ENCODE data around the gene ATXN2.
"Not testable (repeated sequence)": the region's sequence is repeated elsewhere in the genome, so short reads cannot be mapped to it uniquely, and the experiment has no call there.

The ATXN2 gene

DNA sequence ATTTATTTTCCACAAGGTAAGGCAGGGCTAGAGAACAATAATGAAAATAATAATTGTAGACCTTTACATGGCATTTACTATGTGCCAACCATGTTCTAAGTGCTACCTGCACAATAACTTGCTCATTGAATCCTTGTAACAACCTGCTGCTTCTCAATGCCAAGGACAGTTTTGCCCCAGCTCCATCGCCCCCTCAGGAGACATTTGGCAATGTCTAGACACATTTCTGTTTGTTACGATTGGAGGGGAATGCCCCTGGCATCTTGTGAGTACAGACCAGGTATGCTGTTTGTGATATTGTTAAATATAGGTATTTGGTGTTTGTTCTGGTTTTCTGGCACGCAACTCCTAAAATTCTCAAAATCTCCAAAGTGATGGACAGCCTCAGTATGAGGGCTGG, 8.1 kb upstream of the ATXN2 start:
- TF ChIP-seq, protein P1, sequence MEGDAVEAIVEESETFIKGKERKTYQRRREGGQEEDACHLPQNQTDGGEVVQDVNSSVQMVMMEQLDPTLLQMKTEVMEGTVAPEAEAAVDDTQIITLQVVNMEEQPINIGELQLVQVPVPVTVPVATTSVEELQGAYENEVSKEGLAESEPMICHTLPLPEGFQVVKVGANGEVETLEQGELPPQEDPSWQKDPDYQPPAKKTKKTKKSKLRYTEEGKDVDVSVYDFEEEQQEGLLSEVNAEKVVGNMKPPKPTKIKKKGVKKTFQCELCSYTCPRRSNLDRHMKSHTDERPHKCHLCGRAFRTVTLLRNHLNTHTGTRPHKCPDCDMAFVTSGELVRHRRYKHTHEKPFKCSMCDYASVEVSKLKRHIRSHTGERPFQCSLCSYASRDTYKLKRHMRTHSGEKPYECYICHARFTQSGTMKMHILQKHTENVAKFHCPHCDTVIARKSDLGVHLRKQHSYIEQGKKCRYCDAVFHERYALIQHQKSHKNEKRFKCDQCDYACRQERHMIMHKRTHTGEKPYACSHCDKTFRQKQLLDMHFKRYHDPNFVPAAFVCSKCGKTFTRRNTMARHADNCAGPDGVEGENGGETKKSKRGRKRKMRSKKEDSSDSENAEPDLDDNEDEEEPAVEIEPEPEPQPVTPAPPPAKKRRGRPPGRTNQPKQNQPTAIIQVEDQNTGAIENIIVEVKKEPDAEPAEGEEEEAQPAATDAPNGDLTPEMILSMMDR (IDR thresholded peaks at IDR 0.05; ENCODE audit: low read length, missing control alignments): no peak
- no peak for DNase-seq (ENCODE audit: low read depth)
- H3K4me3 ChIP-seq (replicated peaks; ENCODE audit: low read depth, low read length): no peak overlapping the region

DNA sequence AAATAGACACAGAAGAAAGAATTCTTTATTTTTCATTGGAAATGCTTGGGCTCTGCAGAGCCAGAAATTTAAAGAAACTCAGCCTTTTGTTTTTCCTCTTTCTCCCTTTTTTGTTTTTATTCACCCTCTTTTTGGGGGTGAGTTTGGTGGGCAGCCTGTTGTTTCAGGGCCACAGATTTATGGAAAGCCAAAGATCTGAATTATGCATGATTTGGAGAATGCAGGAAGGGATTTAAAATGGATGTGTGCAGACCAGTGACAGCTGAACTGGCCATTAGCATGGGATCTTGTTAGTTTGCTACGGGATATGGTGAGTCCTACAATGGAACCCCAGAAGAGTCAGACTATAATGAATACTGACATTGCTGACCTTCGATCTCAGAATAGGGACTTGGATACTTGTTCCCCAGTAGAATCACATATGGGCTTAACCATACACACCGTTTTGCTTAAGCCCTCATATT, 7.7 kb upstream of the ATXN2 start:
- DNase-seq (ENCODE audit: low read depth): no peak
- no peak overlapping the region for H3K4me3 ChIP-seq (replicated peaks; ENCODE audit: low read depth, low read length)
- TF ChIP-seq, protein P1 (IDR thresholded peaks at IDR 0.05; ENCODE audit: low read length, missing control alignments): no peak

DNA sequence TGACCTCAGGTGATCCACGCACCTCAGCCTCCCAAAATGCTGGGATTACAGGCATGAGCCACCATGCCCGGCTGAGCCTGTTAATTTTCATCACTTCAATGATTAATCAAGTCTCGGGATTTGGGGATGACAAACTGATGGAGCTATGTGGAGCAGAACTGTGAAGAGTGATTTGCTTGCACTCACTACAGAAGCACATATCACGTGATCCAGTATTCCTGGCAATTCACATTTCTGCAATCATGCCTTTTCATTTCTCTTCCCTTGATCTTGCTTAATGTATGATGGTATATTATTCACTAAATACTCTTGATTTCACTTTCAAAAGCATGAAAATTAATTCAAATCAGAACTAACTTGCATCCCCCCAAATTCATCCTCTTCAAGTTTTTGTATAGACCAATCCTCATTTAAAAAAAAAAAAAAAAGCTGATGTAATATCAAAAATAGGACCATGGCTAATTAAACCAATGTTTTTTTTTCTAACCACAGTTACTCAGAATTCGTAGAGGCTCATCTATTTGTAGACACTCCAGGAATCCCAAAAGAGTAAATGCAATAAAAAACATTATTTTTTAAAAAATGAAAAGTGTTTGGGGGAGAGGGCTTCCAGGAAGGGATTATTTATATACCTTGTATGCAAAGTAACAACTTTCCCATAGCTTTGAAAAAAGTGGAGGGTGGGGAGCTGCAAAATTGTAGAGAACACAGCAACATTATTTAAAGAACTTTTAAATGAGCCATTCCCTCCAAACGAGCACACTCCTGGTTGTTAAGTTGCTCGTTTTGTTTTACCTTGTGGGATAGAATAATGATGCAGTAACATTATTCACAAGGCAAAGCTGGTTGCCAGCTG, 7.0 kb upstream of the ATXN2 start:
- TF ChIP-seq, protein P1 (IDR thresholded peaks at IDR 0.05; ENCODE audit: low read length, missing control alignments): no peak
- no peak for DNase-seq (ENCODE audit: low read depth)

DNA sequence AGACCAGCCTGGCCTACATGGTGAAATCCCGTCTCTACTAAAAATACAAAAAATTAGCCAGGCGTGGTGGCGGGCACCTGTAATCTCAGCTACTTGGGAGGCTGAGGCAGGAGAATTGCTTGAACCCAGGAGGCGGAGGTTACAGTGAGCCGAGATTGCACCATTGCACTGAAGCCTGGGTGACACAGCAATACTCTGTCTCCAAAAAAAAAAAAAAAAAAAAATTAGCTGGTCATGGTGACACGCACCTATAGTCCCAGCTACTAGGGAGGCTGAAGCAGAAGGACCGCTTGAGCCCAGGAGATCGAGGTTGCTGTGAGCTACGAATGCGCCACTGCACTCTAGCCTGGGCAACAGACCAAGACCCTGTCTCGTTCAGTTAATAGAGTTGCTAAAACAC, 3.7 kb upstream of the ATXN2 start:
- not testable (repeated sequence) for H3K4me3 ChIP-seq (replicated peaks; ENCODE audit: low read depth, low read length); DNase-seq (ENCODE audit: low read depth)

More for the DNA sequence above, 7.0 kb upstream of the ATXN2 start:
- no peak overlapping the region for H3K4me3 ChIP-seq (replicated peaks; ENCODE audit: low read depth, low read length)

DNA sequence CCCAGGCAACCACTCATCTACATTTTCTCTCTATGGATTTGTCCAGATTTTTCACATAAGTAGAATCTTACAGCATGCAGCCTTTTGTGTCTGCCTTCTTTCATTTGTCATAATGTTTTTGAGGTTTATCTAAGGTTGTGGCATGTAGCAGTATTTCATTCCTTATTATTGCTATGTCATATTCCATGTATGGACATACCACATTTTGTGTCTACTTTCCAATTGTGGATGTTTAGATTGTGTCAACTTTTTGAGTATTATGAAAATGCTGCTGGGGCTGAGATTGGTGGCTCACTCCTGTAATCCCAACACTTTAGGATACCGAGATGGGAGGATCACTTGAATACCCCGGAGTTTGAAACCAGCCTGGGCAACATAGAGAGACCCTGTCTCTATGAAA, 3.2 kb upstream of the ATXN2 start:
- no peak overlapping the region for H3K4me3 ChIP-seq (replicated peaks; ENCODE audit: low read depth, low read length)
- TF ChIP-seq, protein P1 (IDR thresholded peaks at IDR 0.05; ENCODE audit: low read length, missing control alignments): no peak
- no peak for DNase-seq (ENCODE audit: low read depth)

DNA sequence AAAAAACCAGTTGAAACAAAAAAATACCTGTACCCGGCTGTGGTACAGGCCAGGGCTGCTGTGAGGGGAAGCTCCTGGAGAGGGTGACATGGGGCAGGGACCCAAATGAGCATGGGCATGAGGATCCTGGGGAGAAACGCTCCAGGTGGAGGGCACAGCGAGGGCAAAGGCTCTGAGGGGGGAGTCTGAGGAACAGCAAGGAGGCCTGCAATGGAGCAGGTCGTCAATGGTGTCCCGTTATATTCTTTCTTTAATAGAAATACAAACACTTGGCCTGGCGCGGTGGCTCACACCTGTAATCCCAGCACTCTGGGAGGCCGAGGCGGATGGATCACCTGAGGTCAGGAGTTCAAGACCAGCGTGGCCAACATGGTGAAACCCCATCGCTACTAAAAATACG, 1.9 kb upstream of the ATXN2 start:
- not testable (repeated sequence) for DNase-seq (ENCODE audit: low read depth); H3K4me3 ChIP-seq (replicated peaks; ENCODE audit: low read depth, low read length)

DNA sequence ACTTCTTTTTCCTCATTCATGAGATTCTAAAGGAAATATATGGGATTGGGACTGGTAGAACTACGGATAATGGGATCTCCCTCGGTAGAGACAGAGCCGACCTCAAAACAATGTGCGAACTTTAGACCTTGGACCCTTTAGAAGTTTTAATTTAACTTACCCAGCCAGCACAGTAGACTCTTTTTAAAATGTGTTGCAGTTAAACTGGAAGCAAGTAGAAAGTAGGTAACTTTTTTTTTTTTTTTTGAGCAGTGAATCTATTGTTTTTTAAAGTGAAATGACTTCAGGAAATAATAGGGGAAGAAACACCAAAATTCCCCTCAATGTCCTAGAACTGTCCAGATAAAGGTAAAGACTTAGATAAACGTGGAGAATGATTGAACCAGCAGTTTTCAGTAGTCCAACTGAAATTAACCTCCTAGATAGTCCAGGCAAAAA, 1.1 kb upstream of the ATXN2 start:
- DNase-seq (ENCODE audit: low read depth): no peak
- H3K4me3 ChIP-seq (replicated peaks; ENCODE audit: low read depth, low read length): peak overlapping the region; percentile 88
- TF ChIP-seq, protein P1 (IDR thresholded peaks at IDR 0.05; ENCODE audit: low read length, missing control alignments): no peak
